ENCODE measurements around the gene CACNA1E.
"Not testable (repeated sequence)": the region's sequence is repeated elsewhere in the genome, so short reads cannot be mapped to it uniquely, and the experiment has no call there.

CACNA1E gene

GRCh38 chr1:181518152-181518551 lies 34.8 kb downstream of the CACNA1E start:
- no peak for DNase-seq

GRCh38 chr1:181522864-181523263 lies 39.5 kb downstream of the CACNA1E start:
- no peak for DNase-seq

DNA sequence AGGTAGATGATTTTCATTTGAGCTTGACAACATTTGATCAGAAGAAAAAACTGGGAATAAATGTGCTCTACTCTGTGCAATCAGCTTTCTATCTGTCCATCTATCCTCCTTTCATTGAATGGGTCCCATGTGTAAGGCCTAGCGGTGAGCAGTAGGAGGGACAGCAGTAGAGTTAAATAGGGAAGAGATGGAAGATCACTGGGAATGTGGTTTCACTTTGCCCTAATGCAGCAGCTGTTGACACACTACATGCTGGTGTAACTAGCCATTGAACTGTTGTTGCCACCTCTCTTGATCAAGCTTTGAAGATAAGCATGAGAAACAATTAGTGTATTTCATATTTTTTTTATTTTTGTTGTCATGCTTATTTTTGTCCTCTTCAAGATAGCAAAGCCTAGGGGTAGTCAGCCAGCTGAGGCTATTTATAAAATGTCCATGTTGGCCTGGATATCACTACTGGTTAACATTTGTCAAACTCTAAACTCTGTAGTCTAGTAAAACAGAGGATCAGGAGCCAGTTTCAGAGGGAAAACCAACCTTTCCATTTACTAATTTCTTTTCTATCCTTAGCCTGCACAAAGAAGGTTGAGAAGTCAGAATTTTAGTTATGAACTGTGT lies 41.9 kb downstream of the CACNA1E start:
- DNase-seq: no peak

GRCh38 chr1:181528241-181528640 lies 44.9 kb downstream of the CACNA1E start:
- DNase-seq: not testable (repeated sequence)

GRCh38 chr1:181531441-181531840 lies 48.1 kb downstream of the CACNA1E start:
- DNase-seq: no peak

DNA sequence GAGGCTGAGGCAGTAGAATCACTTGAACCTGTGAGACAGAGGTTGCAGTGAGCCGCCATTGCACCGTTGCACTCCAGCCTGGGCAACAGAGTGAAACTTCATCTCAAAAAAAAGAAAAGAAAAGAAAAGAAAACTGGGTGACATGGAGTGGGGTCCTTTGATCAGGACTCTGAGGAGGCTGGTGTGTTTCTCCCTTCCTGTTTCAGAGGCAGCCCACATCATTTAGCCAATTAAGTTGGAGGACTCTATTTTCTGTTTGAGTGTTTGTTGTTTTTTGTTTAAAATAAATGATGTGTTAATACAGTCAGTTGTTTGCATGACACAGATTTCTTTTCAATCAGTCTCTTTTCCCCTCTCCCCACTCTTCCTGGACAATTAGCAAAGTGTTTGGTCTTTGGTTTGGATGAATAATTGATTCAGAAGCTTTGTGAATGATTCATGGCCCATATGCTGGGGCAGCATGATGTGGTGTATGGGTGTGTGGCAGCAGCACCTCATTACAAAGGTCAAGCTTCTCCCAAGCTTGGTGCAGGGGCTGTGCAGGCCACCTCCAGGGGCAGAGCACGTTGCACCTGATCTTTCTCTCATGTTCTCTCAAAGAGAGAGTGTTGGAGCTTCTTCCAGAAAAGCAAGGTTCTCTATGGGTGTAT lies 48.8 kb downstream of the CACNA1E start:
- no peak for DNase-seq

- no peak for DNase-seq
Measured at GRCh38 chr1:181538836-181539235, 55.5 kb downstream of the CACNA1E start.

DNA sequence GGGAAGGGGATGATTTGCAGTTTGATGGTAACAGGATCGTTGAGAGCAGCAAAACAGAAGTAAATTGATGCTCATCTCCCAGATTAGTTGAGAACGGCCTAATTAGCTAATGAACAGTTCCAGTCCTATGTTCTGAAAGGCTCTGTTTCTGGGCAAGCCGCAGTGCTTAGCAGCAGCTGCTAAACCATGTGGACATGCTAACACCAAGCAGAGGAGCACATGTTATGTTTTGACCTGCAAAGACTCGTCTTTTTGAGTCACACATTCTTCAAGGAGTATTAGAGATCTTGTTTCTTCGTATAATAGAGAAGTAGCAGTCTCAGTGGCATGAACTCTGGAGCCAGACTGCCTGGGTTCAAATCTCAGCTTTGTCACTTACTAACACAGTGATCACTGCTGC lies 58.1 kb downstream of the CACNA1E start:
- DNase-seq: no peak

DNA sequence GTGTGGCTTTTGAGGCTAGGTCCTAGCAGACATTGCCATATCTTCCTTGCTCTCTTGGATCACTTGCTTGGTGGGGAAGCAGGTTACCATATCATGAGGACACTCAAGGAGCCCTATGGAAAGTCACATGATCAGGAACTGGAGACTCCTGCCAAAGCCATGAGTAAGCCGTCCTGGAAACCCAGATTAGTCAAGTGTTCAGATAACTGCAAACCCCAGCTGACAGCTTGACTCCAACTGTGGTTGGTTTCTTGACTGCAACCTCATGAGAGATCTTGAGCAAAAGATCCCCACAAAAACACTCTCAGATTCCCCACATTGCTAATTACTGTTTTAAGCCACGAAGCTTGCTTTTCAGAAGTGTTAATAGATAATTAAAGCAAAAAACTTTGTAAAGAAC lies 58.6 kb downstream of the CACNA1E start:
- DNase-seq: no peak

DNA sequence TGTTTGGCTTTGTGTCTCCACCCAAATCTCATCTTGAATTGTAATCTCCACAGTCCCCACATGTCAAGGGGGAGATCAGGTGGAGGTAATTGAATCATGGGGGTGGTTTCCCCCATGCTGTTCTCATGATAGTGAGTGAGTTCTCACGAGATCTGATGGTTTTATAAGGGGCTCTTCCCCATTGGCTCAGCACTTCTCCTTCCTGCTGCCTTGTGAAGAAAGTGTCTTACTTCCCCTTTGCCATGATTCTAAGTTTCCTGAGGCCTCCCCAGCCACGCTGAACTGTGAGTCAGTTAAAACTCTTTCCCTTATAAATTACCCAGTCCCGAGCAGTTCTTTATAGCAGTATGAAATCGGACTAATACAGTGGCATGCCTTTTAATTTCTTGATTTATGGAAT lies 59.1 kb downstream of the CACNA1E start:
- DNase-seq: not testable (repeated sequence)

- DNase-seq: no peak
Measured at GRCh38 chr1:181545395-181545794, 62.1 kb downstream of the CACNA1E start.

DNA sequence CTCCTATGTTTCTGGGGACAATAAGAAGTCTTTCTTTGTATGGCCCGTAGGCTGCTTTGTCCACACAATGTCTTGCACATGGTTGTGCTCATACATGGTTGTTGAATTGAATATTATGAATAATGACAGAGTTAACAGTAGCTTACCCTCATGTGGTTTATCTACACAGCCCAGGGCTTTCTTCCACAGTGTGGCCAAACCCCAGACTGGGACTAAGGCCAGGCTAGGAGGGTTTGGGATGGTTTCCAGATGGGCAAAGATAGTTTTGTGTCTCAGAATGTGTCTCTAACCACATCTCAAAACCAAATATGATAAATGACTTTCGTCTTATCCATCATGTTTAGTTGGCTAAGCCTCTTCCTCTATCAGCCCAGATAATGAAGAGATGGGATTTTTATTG lies 65.2 kb downstream of the CACNA1E start:
- no peak for DNase-seq

DNA sequence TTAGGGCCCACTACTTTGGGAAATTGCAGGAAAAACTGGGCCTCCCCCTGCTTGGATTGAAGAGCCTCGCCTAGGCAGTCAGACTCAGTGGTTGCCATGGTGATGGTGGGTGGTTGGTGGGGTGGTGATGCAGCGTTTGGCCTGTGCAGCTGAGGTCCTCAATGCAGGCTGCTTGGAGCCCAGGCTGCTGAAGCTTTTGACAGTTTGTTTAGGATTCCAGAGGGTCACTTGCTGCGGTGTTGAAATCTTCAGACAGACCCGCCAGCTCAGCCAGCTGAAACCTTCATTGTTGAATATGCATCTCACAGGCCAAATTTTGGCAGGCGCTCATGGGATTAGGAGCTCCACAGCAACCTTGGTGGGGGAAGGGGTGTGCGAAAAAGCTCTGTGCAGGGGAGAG lies 67.9 kb downstream of the CACNA1E start:
- DNase-seq: no peak

GRCh38 chr1:181551754-181552153 lies 68.4 kb downstream of the CACNA1E start:
- no peak for DNase-seq

DNA sequence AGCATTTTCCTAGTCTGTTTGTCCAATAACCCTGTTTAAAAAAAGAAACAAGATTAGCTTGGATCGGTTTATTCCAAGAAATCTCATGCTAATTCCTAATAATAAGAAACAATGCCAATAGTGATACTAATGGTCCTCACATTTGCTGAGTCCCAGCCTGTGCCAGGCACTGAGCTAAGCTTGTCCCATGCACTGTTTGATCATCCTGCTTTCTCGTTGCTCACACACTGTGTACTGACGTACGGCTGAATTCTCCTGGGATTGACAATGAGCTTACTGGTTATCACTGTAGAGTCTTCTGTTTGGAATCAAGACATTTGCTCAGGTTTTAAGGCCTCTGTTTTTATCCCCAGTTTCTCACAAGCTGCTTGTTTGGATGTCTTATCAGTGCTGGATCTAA lies 71.1 kb downstream of the CACNA1E start:
- no peak for DNase-seq

DNA sequence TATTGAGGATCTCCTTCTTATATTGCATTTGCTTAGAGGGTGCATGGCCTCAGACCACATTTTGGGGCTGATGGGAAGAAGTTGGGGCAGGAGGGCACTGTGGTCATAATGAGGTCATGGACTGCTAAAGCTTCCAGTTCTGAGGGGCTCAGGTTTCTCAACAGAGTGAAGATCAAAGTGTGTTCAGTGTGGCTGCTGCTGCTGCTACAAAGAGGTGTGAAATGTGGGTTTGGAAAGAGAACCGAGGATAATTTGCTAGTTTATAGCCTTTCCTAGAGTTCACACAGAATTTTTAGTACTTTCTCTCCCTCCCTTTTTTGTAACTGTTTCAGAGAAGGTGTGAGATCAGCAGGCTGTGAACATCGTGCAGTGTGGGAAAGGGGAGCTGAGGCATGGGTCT lies 73.3 kb downstream of the CACNA1E start:
- DNase-seq: no peak

DNA sequence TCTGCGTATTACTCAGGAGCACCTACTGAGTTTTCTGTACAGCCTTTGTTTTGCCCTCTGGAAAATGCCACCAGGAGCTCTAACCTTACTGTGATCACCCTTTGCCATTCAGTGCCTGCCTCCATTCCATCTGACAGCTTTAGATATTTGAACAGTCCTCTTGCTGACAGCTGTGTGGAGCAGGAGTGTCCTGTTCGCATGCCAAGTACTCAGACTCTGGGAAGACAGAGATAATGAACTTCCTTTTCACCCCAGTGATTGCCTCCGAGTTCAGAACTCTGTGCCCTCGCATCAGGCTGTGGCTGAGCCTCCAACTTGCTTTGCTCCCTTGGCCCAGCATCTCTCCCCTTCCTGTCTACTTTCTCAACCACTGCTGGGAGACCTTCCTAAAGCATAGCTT lies 74.0 kb downstream of the CACNA1E start:
- DNase-seq: no peak

- no peak for DNase-seq
Measured at GRCh38 chr1:181558416-181558815, 75.1 kb downstream of the CACNA1E start.

GRCh38 chr1:181559142-181559541 lies 75.8 kb downstream of the CACNA1E start:
- no peak for DNase-seq

DNA sequence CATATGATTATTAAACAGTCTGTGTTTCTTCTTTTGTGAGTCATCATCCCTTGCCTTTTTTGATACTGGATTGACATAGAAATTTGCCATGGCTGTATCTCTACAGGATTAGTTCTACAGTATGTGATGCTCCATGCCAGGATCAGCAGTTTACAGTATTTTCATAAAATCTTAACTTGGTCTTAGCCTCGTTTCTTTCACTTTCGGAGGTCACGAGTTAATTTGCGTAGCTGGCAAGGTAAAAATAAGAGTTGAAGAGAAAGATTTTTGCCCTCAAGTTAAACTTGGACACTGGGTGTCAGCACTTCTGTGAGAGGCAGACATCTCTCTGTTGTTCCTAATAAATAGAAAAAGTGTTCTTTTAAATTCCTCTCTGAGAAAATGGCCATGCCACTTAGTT lies 79.1 kb downstream of the CACNA1E start:
- DNase-seq: no peak

DNA sequence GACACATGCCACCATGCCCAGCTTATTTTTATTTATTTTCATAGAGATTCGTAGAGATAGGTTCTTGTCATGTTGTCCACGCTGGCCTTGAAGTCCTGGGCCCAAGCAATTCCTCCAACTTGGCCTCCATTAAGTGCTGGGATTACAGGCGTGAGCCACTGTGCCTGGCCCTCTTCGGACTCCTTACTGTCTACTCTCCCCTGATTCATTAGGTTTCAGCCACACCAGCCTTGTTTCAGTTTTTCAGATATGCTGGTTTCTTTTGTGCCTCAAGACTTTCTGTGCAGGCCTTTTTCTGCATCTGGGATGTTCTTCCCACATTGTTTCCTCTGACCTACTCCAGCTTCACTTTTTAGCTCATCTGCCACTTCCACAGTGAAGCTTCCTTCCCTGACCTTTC lies 85.4 kb downstream of the CACNA1E start:
- DNase-seq: no peak

- DNase-seq: no peak
Measured at GRCh38 chr1:181577475-181577874, 94.2 kb downstream of the CACNA1E start.

DNA sequence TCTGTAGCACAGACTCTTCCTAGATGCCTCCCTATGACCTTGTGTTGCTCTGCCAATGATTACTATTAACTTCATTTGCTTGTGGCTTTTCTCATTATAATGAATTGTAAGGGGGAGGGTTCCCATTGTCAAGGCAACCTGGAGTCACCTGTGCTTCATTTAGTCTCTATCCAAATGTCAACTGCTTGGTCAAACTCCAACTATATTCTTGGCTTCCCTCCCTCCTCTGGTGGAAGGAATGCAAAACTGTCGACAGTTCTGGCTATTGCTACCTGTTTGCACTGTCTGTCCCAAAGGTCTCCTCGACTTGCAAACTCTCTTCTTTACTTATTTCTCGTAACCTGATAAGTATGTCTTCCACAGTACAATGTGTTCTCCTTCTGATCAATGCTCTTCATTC lies 100.3 kb downstream of the CACNA1E start:
- no peak for DNase-seq

DNA sequence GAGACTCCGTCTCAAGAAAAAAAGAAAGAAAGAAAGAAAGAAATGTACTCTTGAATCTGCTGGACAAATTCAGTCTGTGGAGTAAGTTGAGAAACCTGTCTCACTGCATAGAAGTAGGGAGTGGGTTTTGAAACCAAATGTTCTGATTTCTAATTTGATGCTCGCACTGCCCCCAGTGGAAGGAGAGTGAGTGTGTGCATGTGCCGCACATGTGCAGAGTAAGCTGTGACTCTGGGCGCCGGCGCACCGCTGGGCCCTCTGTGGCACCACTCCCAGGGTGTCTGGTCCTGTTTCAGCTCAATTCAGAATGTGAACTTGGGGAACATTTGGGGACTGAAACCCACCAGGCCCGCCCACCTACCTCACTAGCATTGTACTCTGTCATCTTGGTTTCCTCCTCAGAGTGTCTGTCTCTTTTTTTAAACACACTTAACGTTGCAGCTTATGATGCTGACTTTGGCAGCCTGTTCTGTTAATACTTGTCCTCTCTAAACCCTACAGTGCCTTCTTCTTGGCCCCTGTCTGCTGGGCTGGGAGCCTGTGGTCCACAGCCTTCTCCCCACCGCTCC lies 104.6 kb downstream of the CACNA1E start:
- no peak for DNase-seq

DNA sequence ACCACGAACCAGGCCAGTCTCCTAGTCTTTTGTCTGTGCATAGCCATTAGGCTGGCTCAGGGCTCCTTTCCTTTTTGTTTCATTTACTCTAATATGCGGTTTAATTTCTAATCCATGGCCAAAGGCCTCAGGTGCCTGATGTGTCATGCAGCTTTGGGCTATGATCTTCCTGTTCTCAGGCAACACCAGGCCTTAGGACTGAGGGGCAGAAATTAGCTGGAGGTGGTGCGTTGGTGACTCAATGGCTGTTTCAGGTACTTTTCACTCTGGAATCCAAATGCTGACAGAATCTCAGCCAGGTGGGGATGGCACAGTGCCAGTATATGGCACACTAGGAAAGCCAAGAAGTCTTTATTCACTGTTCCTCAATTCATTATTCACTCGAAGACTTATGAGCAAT lies 105.3 kb downstream of the CACNA1E start:
- no peak for DNase-seq
